UCSD-AML1 (cell line): ENCODE results near the gene STX2.
"Not testable (repeated sequence)": the region's sequence is repeated elsewhere in the genome, so short reads cannot be mapped to it uniquely, and the experiment has no call there.

Experiments used
- DNase-seq: peaks from one replicate; lab custom pipeline; 2025; ENCODE audit not compliant: unreplicated experiment; lab: John Stamatoyannopoulos, UW

The STX2 gene

GRCh38 chr12:130838951-130839769 lies at the start of gene STX2:
Gene STX2 (minus strand): TSS chr12:130839250. CDS start chr12:130839099, 151 bp downstream.
- peak; percentile 88 for DNase-seq

GRCh38 chr12:130887190-130887589 lies 48.1 kb upstream of the STX2 start:
- not testable (repeated sequence) for DNase-seq

DNA sequence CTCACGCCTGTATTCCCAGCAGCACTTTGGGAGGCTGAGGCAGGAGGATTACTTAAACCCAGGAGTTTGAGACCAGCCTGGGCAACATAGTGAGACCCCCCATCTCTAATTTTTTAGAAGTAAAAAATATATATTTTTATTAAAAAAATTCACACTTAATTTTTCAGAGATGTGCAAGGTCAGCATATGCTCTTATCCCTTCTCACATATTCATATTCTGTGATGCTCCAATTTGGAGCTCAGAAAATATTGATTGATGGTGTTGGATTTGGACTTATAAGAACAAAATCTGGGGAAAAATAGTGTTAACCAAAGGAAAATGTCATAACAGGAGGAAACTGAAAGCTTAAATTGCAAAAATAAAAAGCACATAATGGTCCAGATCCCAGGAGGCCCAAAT lies 42.5 kb upstream of the STX2 start:
- DNase-seq = no peak

DNA sequence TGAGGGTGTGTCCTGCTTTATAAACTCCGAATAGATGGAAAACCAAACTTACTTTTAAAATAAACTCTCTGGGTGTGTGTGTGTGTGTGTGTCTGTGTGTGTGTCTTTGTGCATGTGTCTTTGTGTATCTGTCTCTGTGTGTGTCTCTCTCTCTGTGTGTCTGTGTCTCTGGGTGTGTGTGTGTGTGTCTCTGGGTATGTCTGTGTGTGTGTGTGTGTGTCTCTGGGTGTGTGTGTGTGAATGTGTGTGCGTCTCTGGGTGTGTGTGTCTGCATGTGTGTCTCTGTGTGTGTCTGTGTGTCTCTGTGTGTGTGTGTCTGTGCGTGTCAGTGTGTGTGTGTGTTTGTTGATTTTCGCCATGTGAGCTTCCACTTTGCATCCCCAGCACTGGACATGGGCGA lies 42.0 kb upstream of the STX2 start:
- no peak for DNase-seq

DNA sequence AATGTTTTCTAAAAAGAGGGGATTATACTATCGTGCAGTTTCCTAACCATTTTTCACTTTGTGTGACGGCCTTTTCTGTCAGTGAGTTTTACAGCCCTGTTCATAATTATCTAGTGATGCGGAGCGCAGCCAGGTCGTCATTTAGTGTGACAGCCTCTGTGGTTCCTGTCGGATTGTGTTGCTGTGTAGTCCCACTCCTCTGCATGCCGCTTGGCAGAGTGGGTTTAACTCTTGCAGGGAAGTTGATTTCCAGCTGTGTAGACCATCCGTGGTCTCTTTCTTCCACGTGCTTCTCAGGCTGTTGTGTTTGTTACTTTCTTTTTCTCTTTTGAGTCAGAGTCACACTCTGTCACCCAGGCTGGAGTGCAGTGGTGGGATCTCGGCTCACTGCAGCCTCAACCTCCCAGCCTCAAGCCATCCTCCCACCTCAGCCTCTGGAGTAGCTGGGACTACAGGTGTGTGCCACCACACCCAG lies 41.4 kb upstream of the STX2 start:
- no peak for DNase-seq

DNA sequence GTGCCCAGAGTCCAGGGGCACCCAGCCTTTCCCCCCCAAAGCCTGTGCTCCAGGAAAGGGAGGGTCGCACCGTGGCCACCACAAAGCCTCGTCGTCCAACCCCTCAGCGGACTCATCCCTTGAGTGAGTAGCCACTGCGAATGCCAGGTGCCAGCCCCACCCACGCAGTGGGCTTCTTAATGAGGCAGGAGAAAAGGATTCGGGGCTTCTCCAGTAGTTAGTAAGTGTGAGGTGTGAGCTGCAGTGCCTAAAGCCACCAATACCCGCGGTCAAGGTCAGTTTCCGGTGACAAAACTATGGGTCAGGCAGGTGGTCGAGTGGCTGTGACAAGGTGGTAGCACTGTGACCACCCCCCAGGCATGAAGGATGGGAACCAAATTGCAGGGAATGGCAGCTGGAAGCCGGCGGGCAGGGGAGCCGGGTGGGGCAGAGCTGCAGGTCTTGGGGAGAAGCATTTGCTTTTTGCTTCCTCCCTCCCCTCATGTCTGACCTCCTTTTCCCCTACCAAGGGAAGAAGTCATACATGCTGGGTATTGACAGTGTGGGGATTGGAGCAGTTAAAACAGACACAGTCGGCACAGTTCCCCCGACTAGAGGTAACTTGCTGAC lies 40.8 kb upstream of the STX2 start:
- no peak for DNase-seq

GRCh38 chr12:130879212-130879686 lies 40.2 kb upstream of the STX2 start:
- no peak for DNase-seq

GRCh38 chr12:130878193-130879185 lies 39.4 kb upstream of the STX2 start:
- DNase-seq = no peak

DNA sequence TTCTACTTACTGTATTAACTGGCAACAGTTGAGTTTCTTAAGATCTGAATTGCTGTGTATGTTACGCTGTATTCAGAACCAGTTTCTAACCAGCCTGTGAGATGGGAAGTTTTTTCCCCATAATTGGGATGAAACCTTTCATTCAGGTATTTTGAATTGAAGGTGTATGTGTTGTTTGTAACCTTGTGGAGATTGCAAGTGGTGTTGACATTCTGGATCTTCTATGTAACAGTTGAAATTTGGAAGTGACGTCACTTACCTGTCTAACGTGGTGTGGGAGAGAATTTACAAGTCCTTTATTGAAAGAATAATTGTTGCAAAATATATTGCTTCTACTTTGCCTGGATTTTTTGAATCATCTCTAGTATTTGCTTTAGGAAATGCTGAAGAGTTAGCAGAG lies 38.3 kb upstream of the STX2 start:
- no peak for DNase-seq

GRCh38 chr12:130876758-130877157 lies 37.7 kb upstream of the STX2 start:
- DNase-seq = no peak

- no peak for DNase-seq
Observed at GRCh38 chr12:130876297-130876696, 37.2 kb upstream of the STX2 start.

- DNase-seq = not testable (repeated sequence)
Observed at GRCh38 chr12:130875708-130876107, 36.7 kb upstream of the STX2 start.

DNA sequence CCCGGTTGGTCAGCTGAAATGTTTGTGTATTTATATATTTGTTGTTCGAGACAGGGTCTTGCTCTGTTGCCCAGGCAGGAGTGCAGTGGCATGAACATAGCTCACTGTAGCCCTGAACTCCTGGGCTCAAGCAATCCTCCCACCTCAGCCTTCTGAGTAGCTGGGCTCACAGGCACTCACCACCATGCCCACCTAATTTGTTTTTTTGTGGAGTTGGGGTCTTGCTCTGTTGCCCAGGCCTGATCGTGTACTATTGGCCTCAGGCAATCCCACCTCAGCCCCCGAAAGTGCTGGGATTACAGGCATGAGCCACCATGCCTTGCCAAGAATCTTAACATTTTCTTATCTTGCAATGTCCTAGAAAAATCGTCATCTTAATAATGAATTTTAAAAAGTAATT lies 36.1 kb upstream of the STX2 start:
- no peak for DNase-seq

- no peak for DNase-seq
Observed at GRCh38 chr12:130874696-130875095, 35.6 kb upstream of the STX2 start.

DNA sequence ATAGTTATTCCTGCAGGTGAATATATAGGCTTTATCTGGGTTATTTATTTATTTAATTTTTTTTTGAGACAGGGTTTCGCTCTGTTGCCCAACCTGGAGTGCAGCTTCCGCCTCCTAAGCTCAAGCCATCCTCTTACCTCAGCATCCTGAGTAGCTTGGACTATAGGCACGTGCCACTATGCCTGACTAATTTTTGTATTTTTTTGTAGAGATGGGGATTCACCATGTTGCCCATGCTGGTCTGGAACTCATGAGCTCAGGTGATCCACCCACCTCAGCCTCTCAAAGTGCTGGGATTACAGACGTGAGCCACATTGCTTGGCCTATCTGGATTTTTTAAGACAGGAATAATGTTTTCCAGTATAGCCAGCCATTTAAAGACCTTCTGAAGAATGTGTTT lies 34.8 kb upstream of the STX2 start:
- no peak for DNase-seq

DNA sequence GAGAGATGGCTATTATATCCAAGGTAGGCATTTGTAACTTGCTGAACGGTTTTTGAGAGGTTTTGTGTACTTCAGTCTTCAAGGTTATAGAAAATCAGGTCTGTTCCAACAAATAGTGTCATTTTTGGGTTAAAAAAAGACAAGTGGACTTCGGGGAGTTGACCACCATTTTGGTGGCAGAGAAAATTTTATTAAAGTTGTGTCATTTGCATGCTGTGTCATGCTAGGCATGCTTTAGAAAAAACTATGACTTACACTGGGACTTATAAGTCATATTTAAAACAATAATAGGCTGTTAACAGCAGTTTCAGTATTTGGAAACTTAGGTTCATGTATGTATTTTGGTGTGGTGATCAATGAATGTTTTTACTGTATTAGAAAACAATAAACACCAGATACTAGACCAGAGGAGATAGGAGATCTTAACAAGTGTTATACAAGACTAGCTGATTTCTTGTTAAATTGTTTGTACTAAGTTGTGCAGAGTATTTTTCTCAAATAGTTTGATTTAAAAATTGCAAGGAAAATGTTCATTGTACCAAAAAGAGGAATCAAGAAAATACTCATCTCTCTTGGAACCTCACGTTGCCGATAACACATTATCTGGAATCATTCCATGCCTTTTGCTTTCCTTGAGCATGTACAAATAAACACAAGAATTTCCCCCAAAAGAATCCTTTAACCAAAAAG lies 34.2 kb upstream of the STX2 start:
- DNase-seq = no peak

- peak; percentile 53 for DNase-seq
Observed at GRCh38 chr12:130872179-130873096, 33.4 kb upstream of the STX2 start.

GRCh38 chr12:130871286-130872178 lies 32.5 kb upstream of the STX2 start, which contains the start of gene RAN:
Gene RAN (plus strand): TSS chr12:130872066. CDS start chr12:130872594, 528 bp downstream.
- DNase-seq = peak; percentile 94
